Measurements from ENCODE around the gene EPS8L3.
A peak's percentile ranks its signal among the peaks of the same experiment; 100 is the strongest.

The EPS8L3 gene

GRCh38 chr1:109781806-109782205 is 18.1 kb upstream of the EPS8L3 start:
- H3K4me1 ChIP-seq (ENCODE audit: low read length): 0 out of 2 replicates have a peak, but pooled peaks cover 3% of the 10 kb centered on the region
- H3K4me3 ChIP-seq (ENCODE audit: low read length): no peak overlapping the region
- no peaks in the 10 kb centered on the region for H4K20me1 ChIP-seq (ENCODE audit: insufficient read depth, low read length)
- no peaks in the 10 kb centered on the region for H3K36me3 ChIP-seq (replicated peaks; ENCODE audit: low read depth, low read length)
- TF ChIP-seq CTCF (IDR thresholded peaks at IDR 0.05; ENCODE audit: low read depth, low read length) (no peak), EZH2phosphoT487 (IDR thresholded peaks at IDR 0.05; ENCODE audit: low read depth) (no peak)
- H3K27me3 ChIP-seq (ENCODE audit: low read depth, low read length): no peaks in the 10 kb centered on the region
- H3K4me2 ChIP-seq (ENCODE audit: low read length): no peak overlapping the region
- no peak overlapping the region for H2AFZ ChIP-seq (ENCODE audit: low read depth, low read length)
- no peak overlapping the region for H3K27ac ChIP-seq (ENCODE audit: low read length)
- H3K79me2 ChIP-seq (ENCODE audit: low read length): no peaks in the 10 kb centered on the region
- H3K9me3 ChIP-seq (ENCODE audit: insufficient read depth, low read length): no peaks in the 10 kb centered on the region
- H3K9ac ChIP-seq (ENCODE audit: low read length): no peak overlapping the region

- Histone ChIP-seq H2AFZ (ENCODE audit: low read depth, low read length) (no peak overlapping the region), H4K20me1 (ENCODE audit: insufficient read depth, low read length) (no peaks in the 10 kb centered on the region), H3K9me3 (ENCODE audit: insufficient read depth, low read length) (no peaks in the 10 kb centered on the region), H3K4me3 (ENCODE audit: low read length) (no peak overlapping the region), H3K27me3 (ENCODE audit: low read depth, low read length) (no peaks in the 10 kb centered on the region), H3K79me2 (ENCODE audit: low read length) (no peaks in the 10 kb centered on the region), H3K4me2 (ENCODE audit: low read length) (no peak overlapping the region), H3K4me1 (ENCODE audit: low read length) (0 out of 2 replicates have a peak, but pooled peaks cover 3% of the 10 kb centered on the region), H3K36me3 (replicated peaks; ENCODE audit: low read depth, low read length) (no peaks in the 10 kb centered on the region), H3K27ac (ENCODE audit: low read length) (no peak overlapping the region), H3K9ac (ENCODE audit: low read length) (no peak overlapping the region)
- TF ChIP-seq EZH2phosphoT487 (IDR thresholded peaks at IDR 0.05; ENCODE audit: low read depth): no peak
- TF ChIP-seq CTCF (IDR thresholded peaks at IDR 0.05; ENCODE audit: low read depth, low read length): no peak
Measured at GRCh38 chr1:109780982-109781381, 17.3 kb upstream of the EPS8L3 start.

GRCh38 chr1:109777980-109778625 is 14.4 kb upstream of the EPS8L3 start:
- no peak for TF ChIP-seq CTCF (IDR thresholded peaks at IDR 0.05; ENCODE audit: low read depth, low read length)
- no peak for TF ChIP-seq EZH2phosphoT487 (IDR thresholded peaks at IDR 0.05; ENCODE audit: low read depth)
- H4K20me1 ChIP-seq (ENCODE audit: insufficient read depth, low read length): no peaks in the 10 kb centered on the region
- H3K79me2 ChIP-seq (ENCODE audit: low read length): no peaks in the 10 kb centered on the region
- H3K4me3 ChIP-seq (ENCODE audit: low read length): no peak overlapping the region
- no peaks in the 10 kb centered on the region for H3K36me3 ChIP-seq (replicated peaks; ENCODE audit: low read depth, low read length)
- H3K9me3 ChIP-seq (ENCODE audit: insufficient read depth, low read length): no peaks in the 10 kb centered on the region
- peaks cover 6% of the 10 kb centered on the region; the same call in 1 of the 2 replicates for H3K4me1 ChIP-seq (ENCODE audit: low read length)
- H3K9ac ChIP-seq (ENCODE audit: low read length): no peak overlapping the region
- no peak overlapping the region for H2AFZ ChIP-seq (ENCODE audit: low read depth, low read length)
- no peak overlapping the region for H3K27ac ChIP-seq (ENCODE audit: low read length)
- no peaks in the 10 kb centered on the region; the same call in 1 of the 2 replicates for H3K27me3 ChIP-seq (ENCODE audit: low read depth, low read length)
- no peak overlapping the region for H3K4me2 ChIP-seq (ENCODE audit: low read length)

GRCh38 chr1:109777436-109777835 is 13.7 kb upstream of the EPS8L3 start:
- H3K4me3 ChIP-seq (ENCODE audit: low read length): no peak overlapping the region
- no peaks in the 10 kb centered on the region; the same call in 1 of the 2 replicates for H3K27me3 ChIP-seq (ENCODE audit: low read depth, low read length)
- H3K36me3 ChIP-seq (replicated peaks; ENCODE audit: low read depth, low read length): no peaks in the 10 kb centered on the region
- no peak overlapping the region for H3K9ac ChIP-seq (ENCODE audit: low read length)
- no peaks in the 10 kb centered on the region for H3K9me3 ChIP-seq (ENCODE audit: insufficient read depth, low read length)
- no peak overlapping the region for H3K27ac ChIP-seq (ENCODE audit: low read length)
- peak overlapping the region; percentile 81 for H2AFZ ChIP-seq (ENCODE audit: low read depth, low read length)
- TF ChIP-seq EZH2phosphoT487 (IDR thresholded peaks at IDR 0.05; ENCODE audit: low read depth) (no peak), CTCF (IDR thresholded peaks at IDR 0.05; ENCODE audit: low read depth, low read length) (no peak)
- H3K4me1 ChIP-seq (ENCODE audit: low read length): peaks cover 6% of the 10 kb centered on the region; the same call in 1 of the 2 replicates
- no peak overlapping the region for H3K4me2 ChIP-seq (ENCODE audit: low read length)
- H4K20me1 ChIP-seq (ENCODE audit: insufficient read depth, low read length): no peaks in the 10 kb centered on the region
- H3K79me2 ChIP-seq (ENCODE audit: low read length): no peaks in the 10 kb centered on the region
